ENCODE results near the gene CNMD.

Gene CNMD

GRCh38 chr13:52665325-52665724 is 74.3 kb downstream of the CNMD start:
- no peaks in the 10 kb centered on the region for H3K27me3 ChIP-seq
- TF ChIP-seq Cebpa-rat (IDR thresholded peaks at IDR 0.05): no peak
- no peaks in the 10 kb centered on the region for H3K9me3 ChIP-seq
- H4K20me1 ChIP-seq: no peaks in the 10 kb centered on the region; the same call in 1 of the 2 replicates
- H3K4me1 ChIP-seq: no peaks in the 10 kb centered on the region
- no peak overlapping the region for H3K4me3 ChIP-seq
- no peak overlapping the region for H3K27ac ChIP-seq
- H3K4me2 ChIP-seq: no peak overlapping the region
- no peak overlapping the region for H3K9ac ChIP-seq
- H3K36me3 ChIP-seq: peaks cover 77% of the 10 kb centered on the region

GRCh38 chr13:52664272-52664671 is 75.3 kb downstream of the CNMD start:
- no peaks in the 10 kb centered on the region for H3K9me3 ChIP-seq

GRCh38 chr13:52659340-52659739 is 80.3 kb downstream of the CNMD start:
- no peaks in the 10 kb centered on the region for H3K27me3 ChIP-seq
- no peak for TF ChIP-seq Cebpa-rat (IDR thresholded peaks at IDR 0.05)
- peaks cover 3% of the 10 kb centered on the region for H3K4me1 ChIP-seq
- no peak overlapping the region for H3K4me3 ChIP-seq
- H3K36me3 ChIP-seq: peaks cover 54% of the 10 kb centered on the region
- H3K9me3 ChIP-seq: no peaks in the 10 kb centered on the region
- H3K9ac ChIP-seq: no peak overlapping the region
- peaks cover 30% of the 10 kb centered on the region; the same call in 1 of the 2 replicates for H4K20me1 ChIP-seq
- H3K4me2 ChIP-seq: no peak overlapping the region
- no peak overlapping the region for H3K27ac ChIP-seq

More at GRCh38 chr13:52664272-52664671, 75.3 kb downstream of the CNMD start:
- Histone ChIP-seq H3K4me1 (no peaks in the 10 kb centered on the region), H3K27ac (no peak overlapping the region), H3K36me3 (peaks cover 77% of the 10 kb centered on the region), H3K4me3 (no peak overlapping the region), H4K20me1 (no peaks in the 10 kb centered on the region; the same call in 1 of the 2 replicates), H3K4me2 (no peak overlapping the region), H3K9ac (no peak overlapping the region), H3K27me3 (no peaks in the 10 kb centered on the region)
- TF ChIP-seq Cebpa-rat (IDR thresholded peaks at IDR 0.05): no peak
